Adipose tissue (tissue), 3 donors: ENCODE results near the gene BEND6. TPM values are rescaled to one million over a fixed set of nuclear protein-coding genes. Genes with fewer than 3 reads are reported as not detected.
"Not testable (repeated sequence)": the region's sequence is repeated elsewhere in the genome, so short reads cannot be mapped to it uniquely, and the experiment has no call there.

Experiments
- H3K27ac ChIP-seq: one replicate; pipeline ENCODE4 v1.5.1; 2013; ENCODE audit warnings: low read depth, low read length
- WGBS, 3 donors: extraction: QIAGEN DNeasy Blood & Tissue Kit; methylation state at CpG; one replicate each; pipeline ENCODE4 v1.1.7; 2013; 5-methylcytosine and 5-hydroxymethylcytosine counted together
- polyA plus RNA-seq, 3 donors: library from polyadenylated mRNA; stranded (reverse); fragments of 200-250 nt; gene quantifications; one replicate each; pipeline ENCODE4 v1.2.3, GENCODE V29; 2013
- donor health status: healthy with polysubstance abuse.
- donor health status: Bipolar disorder and iron deficiency.
- donor health status: healthy.

Gene BEND6
- polyA plus RNA-seq, 3 donors: 0.09 to 3.8 (median 0.27) TPM

DNA sequence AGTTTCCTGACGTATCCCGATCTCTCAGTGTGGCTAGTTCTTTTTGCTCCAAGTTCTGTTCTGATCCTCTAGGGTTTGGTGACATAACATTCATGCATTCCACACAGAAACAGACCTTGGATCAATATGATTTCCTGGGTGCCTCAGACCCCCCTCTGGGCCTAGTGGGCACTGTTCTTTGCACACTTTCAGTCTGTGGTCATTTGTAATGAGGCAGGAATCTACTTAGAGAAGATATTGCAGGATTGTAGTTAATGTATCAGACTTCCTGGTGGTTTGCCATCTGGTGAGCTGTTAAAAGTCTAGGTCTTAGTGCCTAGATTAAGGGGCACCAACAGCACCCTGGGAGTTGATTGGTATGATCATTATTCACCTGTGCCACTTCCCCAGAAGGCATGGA, 7.5 kb downstream of the BEND6 start:
- H3K27ac ChIP-seq: no peak overlapping the region
- WGBS, 3 donors: 93 to 95% (median 94%) methylated on average over 2 of the region's 2 CpGs

DNA sequence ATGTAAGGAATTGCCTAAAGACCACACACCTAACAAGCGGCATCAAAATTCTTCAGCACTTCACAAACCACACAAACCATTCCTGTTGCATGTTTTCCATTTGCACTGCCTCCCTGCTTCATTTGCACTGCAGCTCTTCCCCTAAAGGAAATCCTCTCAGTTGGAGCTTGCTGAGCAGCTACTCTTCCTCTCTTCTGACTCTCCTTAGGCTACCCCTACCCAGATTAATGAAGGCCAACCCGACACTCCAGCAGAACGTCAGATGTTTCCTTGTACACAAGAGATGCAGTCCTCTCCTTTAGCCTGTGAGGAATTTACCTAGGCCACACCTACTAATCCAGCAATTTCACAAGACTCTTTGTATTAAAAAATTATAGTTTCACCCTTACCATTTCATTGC, 8.1 kb downstream of the BEND6 start:
- H3K27ac ChIP-seq: no peak overlapping the region
- WGBS, 3 donors: 69 to 85% (median 83%) methylated on average over 3 of the region's 3 CpGs

DNA sequence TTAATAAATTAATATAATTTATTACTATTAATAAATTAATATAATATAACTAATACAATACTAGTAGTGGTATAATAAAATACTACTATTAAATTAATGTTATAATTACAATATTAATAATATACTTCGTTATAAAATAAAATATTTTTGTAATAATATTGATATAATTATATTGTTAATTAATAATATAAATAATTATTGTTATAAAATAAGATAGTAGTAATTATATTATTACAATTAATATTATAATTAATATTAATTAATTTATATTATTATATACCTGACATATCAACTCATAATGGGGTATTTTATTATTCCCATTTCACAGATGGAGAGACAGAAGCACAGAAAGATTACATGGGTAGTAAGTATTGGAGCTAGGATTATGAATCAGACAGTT, 8.9 kb downstream of the BEND6 start:
- H3K27ac ChIP-seq: no peak overlapping the region
- 74 to 86% (median 82%) methylated on average over 1 of the region's 1 CpG for WGBS, 3 donors

DNA sequence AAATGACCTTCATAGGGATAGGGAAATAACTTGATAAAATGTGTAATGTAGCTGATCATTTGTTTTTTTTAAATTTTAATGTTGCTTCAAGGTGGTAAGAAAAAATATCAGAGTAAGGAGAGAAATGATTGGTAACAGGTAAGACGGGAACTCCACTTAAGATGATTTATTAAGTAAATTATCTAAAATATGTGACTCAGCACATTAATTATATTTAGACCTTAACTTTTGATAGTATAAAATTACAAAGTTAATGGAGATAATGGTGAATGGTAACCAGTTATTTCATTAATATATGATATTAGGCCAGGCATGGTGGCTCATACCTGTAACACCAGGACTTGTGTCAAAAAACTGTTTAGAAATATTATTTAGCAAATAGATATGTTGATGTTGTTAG, 10.2 kb downstream of the BEND6 start:
- H3K27ac ChIP-seq: no peak overlapping the region
- WGBS, 3 donors: 61 to 87% (median 86%) methylated on average over 1 of the region's 1 CpG

DNA sequence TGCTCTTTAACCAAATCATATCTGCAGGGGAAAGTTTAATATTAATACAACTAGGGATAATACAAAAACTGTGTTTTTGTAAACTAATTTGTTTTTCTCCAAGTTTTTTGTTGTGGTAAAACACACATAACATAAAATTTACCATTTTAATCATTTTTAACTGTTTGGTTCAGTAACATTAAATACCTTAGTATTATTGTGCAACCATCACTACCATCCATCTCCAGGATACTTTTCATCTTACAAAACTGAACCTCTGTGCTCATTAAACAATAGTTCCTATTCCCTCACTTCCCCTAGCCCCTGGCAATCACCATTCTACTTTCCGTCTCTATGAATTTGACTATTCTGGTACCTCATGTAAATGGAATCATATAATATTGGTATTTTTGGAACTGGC, 15.9 kb downstream of the BEND6 start:
- H3K27ac ChIP-seq: no peak overlapping the region
- 79 to 95% (median 87%) methylated on average over 1 of the region's 1 CpG for WGBS, 3 donors

DNA sequence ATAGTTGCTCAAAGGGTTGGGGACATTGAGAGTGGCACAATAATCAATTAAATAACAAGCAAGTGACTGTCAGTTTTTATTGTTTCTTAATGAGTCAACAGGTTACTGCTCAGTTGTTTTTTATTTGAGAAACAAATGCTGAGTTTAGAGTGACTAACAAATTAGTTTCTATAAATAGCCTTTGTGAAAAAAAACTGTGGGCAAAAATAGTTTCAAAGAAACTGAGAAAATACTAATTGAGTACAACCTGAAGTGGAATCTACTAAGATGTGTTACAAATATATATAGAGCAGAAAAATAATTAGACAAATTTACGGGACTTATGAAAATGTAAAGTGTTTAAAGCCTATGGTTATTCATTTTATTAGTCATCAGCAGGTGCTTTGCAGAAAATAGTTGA, 22.3 kb downstream of the BEND6 start:
- WGBS, 3 donors: 92 to 93% (median 92%) methylated on average over 1 of the region's 1 CpG
- H3K27ac ChIP-seq: no peak overlapping the region

DNA sequence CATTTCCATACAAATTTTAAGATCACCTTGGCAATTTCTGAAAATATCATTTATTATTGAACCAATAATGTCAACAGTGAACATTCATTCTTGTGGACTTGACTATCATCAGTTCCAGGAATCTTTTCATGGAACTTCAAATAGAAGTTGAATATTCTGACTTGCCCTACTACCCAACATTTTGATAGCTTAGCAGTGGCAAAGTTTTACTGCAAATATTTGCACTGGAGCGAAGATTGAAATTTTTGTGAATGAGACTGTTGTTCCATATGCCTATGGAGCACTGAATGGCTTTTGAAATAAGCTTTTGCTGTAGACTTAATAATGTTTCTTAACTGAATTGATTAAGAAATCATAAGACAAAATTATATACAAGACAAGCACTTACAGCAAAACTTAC, 23.6 kb downstream of the BEND6 start:
- no peak overlapping the region for H3K27ac ChIP-seq
- 68 to 100% (median 98%) methylated on average over 1 of the region's 1 CpG for whole genome bisulfite sequencing, 3 donors

DNA sequence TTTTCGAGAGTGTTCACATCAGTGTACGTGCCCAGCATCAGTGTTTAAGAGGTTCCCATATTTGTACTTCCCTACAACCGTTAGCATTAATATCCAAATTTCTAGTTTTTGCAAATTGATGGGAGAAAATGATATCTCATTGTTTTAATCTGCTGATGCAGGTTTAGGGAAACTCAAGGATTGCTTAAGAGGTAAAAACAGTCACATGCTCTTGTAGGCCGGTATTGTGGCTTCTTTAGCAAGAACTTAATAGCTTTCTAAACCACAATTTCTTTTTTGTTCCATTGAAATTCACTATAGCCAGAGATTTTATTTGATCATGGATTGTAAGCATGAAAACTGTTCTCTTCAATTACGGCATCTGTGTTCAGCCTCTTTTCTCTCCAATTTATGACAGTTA, 29.5 kb downstream of the BEND6 start:
- WGBS, 3 donors: 52 to 77% (median 63%) methylated on average over 5 of the region's 5 CpGs
- H3K27ac ChIP-seq: no peak overlapping the region

DNA sequence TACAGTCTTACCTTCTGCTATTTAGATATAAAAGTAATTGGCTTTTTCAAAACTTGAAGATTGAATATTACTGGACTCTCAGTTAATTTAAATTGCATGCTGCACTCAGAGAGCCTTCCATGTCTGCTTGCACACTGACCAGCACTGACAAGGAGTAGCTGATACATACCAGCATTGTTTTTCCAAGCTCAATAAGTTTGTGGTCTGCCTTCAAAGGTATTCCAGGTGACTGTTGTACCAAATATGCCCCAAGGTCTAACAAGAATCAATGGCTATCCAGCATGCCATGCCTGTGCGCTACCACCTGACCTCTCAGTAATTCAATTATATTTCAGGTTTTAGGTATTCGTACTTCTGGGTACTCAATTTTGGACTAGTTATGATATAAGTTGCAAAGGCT, 30.0 kb downstream of the BEND6 start:
- 89 to 94% (median 89%) methylated on average over 2 of the region's 2 CpGs for WGBS, 3 donors
- H3K27ac ChIP-seq: no peak overlapping the region

DNA sequence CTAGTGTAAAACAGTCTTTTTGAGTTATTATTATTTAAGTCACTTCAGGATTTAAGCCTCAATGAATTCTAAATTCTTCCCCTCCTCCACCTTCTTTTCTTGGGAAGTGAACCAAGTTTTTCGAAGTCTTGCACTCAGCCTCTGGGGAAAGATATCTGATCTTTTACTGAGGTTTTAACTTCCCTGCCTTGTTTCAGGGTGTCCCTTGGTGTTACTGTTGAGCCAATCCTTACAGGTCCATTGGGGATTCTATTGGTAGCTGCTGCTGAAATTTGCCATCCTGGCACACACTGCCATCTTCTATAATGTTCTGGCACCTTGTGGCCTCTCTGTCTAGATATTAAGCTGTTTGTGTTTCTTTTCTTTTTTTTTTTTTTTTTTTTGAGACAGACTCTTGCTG, 31.7 kb downstream of the BEND6 start:
- 35 to 57% (median 48%) methylated on average over 1 of the region's 1 CpG for WGBS, 3 donors

DNA sequence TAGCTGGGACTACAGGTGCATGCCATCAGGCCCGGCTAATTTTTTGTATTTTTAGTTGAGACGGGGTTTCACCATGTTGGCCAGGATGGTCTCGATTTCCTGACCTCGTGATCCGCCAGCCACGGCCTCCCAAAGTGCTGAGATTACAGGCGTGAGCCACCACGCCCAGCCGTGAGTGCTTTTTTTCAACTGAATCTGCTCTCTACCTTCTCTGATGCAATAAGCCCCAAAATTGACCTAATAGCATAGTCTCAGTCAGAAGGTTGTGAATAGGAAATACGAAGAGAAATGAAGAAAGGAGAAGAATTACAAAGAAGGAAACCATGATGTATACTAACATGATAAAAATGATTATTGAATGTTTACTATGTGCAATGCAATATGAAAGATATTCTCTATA, 33.2 kb downstream of the BEND6 start:
- 75 to 86% (median 86%) methylated on average over 10 of the region's 10 CpGs for WGBS, 3 donors
- no peak overlapping the region for H3K27ac ChIP-seq

More for the DNA sequence above, 31.7 kb downstream of the BEND6 start:
- no peak overlapping the region for H3K27ac ChIP-seq

DNA sequence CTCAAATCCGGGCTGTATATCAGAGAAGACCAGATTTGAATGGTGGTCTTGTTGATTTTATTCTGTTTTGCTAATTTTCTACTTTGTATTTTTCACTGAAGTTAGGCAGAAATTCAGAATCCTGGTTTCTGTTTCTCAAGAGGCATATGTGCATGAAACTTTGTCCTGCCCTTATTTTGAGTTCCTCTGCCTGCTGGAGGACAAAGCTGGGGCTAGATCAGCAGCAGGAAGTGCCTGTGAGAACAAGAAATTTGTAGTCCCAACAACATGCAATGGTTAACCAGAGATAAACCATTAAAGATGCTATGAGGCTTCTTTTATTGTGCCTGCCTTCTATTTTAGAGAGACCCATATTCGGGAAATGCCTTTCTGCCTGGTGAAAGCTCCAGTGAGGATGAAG, 37.1 kb downstream of the BEND6 start:
- WGBS, 3 donors: 56 to 82% (median 80%) methylated on average over 2 of the region's 2 CpGs
- H3K27ac ChIP-seq: no peak overlapping the region

DNA sequence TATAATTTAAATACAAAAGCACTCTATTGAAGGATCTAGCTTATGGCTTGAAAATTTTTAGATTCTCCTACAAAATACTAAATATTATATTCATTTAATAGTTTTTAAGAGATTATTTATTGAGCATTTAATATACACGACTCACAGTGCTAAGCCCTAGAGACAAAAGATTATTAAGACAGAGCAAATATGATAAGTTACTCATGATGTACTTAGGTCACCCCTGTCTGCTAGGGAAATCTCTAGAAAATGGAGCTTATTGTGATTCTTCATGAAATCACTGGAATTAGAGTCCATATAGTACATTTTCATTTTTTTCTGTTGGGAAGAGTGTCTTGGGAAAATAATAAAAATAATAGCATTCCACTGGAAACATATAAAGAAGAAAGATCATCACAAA, 37.8 kb downstream of the BEND6 start:
- WGBS, 3 donors: 62 to 71% (median 63%) methylated on average over 1 of the region's 1 CpG
- no peak overlapping the region for H3K27ac ChIP-seq

DNA sequence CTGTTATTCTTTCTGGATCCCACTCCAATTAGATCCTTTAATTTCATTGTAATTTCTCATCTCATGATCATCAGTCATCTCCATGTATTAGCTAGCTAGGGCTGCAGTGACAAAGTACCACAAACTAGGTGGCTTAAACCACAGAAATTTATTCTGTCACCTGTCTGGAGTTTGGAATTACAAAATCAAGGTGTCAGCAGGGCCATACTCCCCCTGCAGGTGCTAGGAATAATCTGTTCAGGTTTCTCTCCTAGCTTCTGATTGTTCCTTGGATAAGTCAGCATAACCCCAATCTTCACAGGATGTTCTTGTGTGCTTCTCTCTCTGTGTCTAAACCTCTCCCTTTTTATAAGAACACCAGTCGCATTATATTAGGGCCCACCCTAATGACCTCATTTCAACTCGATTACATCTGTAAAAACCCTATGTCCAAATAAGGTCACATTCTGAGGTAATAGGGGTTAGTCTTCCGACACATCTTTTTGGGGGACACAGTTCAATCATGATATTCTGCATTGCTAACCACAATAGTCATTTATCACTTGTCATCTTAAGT, 40.5 kb downstream of the BEND6 start:
- H3K27ac ChIP-seq: no peak overlapping the region
- 74 to 84% (median 83%) methylated on average over 3 of the region's 3 CpGs for WGBS, 3 donors

DNA sequence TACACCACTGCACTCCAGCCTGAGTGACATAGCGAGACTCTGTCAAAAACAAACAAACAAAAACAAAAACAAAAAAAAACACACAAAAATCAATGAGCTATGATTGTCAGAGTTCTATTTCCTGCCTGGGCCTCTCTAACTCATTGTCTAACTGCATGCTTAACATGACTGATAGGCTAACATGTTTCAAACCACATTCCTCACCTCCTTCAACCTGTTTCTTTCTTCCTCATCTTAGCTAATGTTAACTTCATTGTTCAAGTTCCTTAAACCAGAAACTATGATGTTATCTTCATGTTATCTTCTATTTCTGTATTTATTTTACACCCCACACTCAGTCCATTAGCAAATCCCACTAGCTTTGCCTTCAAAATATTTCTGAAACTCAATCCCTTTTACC, 41.5 kb downstream of the BEND6 start:
- no peak overlapping the region for H3K27ac ChIP-seq
- 56 to 88% (median 75%) methylated on average over 1 of the region's 1 CpG for WGBS, 3 donors

DNA sequence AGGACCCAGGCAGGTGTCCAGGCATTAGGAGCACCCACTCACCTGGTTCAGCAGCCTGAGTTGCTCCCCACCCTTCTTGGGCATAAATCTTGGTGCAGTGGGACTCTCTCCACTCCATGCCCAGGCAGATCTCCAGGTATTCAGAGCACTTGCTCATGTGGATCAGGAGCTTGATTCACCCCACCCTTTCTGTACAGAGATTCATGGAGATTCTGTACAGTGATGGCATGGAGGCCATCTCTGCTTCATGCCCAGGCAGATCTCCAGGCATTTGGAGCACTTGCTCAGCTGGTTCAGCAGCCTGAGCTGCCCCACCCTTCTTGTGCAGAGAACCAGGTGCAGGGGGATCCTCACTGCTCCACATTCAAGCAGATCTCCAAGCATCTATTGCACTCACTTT, 44.1 kb downstream of the BEND6 start:
- H3K27ac ChIP-seq: no peak overlapping the region

DNA sequence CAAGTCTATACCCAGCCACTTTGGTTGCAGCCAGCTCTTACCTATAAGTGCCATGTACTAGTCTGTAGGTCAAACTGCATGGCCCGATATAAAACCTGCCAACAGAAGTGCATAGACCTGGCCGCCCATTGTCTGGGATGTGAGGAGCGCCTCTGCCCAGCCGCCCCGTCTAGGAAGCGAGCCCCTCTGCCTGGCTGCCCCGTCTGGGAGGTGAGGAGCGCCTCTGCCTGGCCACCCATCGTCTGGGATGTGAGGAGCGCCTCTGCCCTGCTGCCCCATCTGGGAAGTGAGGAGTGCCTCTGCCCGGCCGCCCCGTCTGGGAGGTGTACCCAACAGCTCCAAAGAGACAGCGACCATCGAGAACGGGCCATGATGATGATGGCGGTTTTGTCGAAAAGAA, 44.8 kb downstream of the BEND6 start:
- not testable (repeated sequence) for H3K27ac ChIP-seq
- WGBS, 3 donors: 88 to 97% (median 94%) methylated on average over 18 of the region's 18 CpGs

DNA sequence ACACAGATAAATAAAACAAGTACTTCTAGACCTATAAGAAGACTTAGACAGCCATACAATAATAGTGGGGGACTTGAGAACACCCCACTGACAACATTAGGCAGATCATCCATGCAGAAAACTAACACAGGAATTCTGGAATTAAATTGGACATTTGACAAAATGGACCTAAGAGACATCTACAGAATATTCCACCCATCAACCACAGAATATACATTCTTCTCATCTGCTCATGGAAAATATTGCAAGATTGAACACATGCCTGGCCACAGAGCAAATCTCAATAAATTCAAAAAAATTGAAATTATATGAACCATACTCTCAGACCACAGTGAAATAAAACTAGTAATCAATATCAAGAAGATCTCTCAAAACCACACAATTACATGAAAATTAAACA, 47.3 kb downstream of the BEND6 start:
- no peak overlapping the region for H3K27ac ChIP-seq

DNA sequence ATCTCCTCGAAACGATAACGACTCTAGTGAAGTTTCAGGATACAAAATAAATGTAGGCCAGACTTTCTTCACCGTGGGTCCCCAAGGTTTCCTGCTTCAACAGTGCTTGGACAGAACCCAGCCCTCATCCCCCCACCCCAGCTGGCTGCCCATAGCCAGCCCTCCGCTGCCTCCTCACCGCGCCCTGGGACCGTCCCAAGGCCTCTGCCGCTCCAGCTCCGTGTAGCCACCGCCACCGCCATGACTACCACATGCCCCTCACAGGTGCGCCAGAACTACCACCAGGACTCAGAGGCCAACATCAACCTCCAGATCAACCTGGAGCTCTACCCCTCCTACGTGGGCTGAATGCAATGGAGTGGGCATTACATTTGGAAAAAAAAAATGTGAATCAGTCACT, 49.4 kb downstream of the BEND6 start:
- H3K27ac ChIP-seq: no peak overlapping the region
- 92 to 95% (median 94%) methylated on average over 14 of the region's 14 CpGs for WGBS, 3 donors

DNA sequence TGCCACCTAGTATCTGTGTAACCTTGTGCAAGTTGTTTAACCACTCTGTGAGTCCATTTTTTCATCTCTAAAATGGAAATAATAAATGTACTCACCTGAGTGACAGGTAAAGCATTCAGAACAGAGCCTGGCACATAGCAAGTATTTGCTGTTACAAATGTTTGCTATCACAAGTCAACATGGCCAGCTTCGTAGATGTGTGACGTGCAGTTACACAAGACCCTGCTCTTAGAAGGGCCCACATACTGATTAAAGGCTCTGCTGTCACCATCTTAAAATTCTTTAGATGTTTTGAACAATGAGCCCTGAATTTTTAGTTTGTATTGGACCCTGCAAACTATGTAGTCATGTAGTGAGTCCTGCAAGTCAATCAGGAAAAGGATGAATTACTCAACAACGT, 51.2 kb downstream of the BEND6 start:
- WGBS, 3 donors: 29 to 67% (median 62%) methylated on average over 3 of the region's 3 CpGs
- H3K27ac ChIP-seq: no peak overlapping the region

DNA sequence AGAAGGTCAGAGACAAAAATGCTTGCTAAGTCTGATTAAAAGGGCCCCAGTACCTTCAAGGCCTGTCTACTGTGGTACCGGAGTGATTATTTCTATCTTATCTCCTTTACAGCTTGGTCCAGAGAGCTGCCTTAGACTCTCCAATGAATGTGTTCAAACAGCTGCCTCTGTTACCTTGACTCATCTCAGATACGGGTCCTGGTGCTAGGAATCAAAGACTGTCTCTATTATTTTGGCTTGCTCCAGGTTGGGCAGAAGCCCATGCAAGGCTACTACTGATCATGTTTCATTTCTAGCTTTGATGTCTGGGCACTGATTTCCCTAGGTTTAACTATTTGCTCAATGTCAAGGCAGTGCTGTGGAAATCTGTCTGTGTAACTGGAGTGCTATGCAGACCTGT, 53.2 kb downstream of the BEND6 start:
- 46 to 90% (median 89%) methylated on average over 2 of the region's 2 CpGs for WGBS, 3 donors
- H3K27ac ChIP-seq: not testable (repeated sequence)
